ENCODE data around the gene EPHA4.

The EPHA4 gene

GRCh38 chr2:221447310-221447709 lies 124.8 kb downstream of the EPHA4 start:
- DNase-seq (ENCODE audit: low read depth in 2 of 2, low spot score in 1 of 2), result no peak

GRCh38 chr2:221446140-221446539 lies 126.0 kb downstream of the EPHA4 start:
- DNase-seq (ENCODE audit: low read depth in 2 of 2, low spot score in 1 of 2), result no peak

GRCh38 chr2:221444106-221444505 lies 128.0 kb downstream of the EPHA4 start:
- DNase-seq (ENCODE audit: low read depth in 2 of 2, low spot score in 1 of 2), result no peak

GRCh38 chr2:221443645-221444044 lies 128.5 kb downstream of the EPHA4 start:
- no peak for DNase-seq (ENCODE audit: low read depth in 2 of 2, low spot score in 1 of 2)

GRCh38 chr2:221442128-221442527 lies 130.0 kb downstream of the EPHA4 start:
- DNase-seq (ENCODE audit: low read depth in 2 of 2, low spot score in 1 of 2), result no peak

- DNase-seq (ENCODE audit: low read depth in 2 of 2, low spot score in 1 of 2), result no peak
Measured at GRCh38 chr2:221439761-221440479, 132.2 kb downstream of the EPHA4 start.

GRCh38 chr2:221437056-221437455 lies 135.0 kb downstream of the EPHA4 start:
- DNase-seq (ENCODE audit: low read depth in 2 of 2, low spot score in 1 of 2), result no peak

- no peak for DNase-seq (ENCODE audit: low read depth in 2 of 2, low spot score in 1 of 2)
Measured at GRCh38 chr2:221435171-221435570, 136.9 kb downstream of the EPHA4 start.

- DNase-seq (ENCODE audit: low read depth in 2 of 2, low spot score in 1 of 2), result no peak
Measured at GRCh38 chr2:221434142-221434541, 138.0 kb downstream of the EPHA4 start.

- DNase-seq (ENCODE audit: low read depth in 2 of 2, low spot score in 1 of 2), result no peak
Measured at GRCh38 chr2:221431477-221431876, 140.6 kb downstream of the EPHA4 start.

GRCh38 chr2:221429741-221430491 lies 142.2 kb downstream of the EPHA4 start:
- DNase-seq (ENCODE audit: low read depth in 2 of 2, low spot score in 1 of 2), result no peak

GRCh38 chr2:221428896-221429295 lies 143.2 kb downstream of the EPHA4 start:
- no peak for DNase-seq (ENCODE audit: low read depth in 2 of 2, low spot score in 1 of 2)

- DNase-seq (ENCODE audit: low read depth in 2 of 2, low spot score in 1 of 2), result no peak
Measured at GRCh38 chr2:221426929-221427328, 145.2 kb downstream of the EPHA4 start.

GRCh38 chr2:221425891-221426290 lies 146.2 kb downstream of the EPHA4 start:
- DNase-seq (ENCODE audit: low read depth in 2 of 2, low spot score in 1 of 2), result no peak

- no peak for DNase-seq (ENCODE audit: low read depth in 2 of 2, low spot score in 1 of 2)
Measured at GRCh38 chr2:221425353-221425752, 146.8 kb downstream of the EPHA4 start.

GRCh38 chr2:221423210-221423804 lies 148.8 kb downstream of the EPHA4 start:
- DNase-seq (ENCODE audit: low read depth in 2 of 2, low spot score in 1 of 2), result no peak

GRCh38 chr2:221422516-221423209 lies 149.4 kb downstream of the EPHA4 start:
- no peak for DNase-seq (ENCODE audit: low read depth in 2 of 2, low spot score in 1 of 2)

GRCh38 chr2:221420245-221420644 lies 151.9 kb downstream of the EPHA4 start:
- no peak for DNase-seq (ENCODE audit: low read depth in 2 of 2, low spot score in 1 of 2)

- DNase-seq (ENCODE audit: low read depth in 2 of 2, low spot score in 1 of 2), result no peak
Measured at GRCh38 chr2:221415789-221416188, 156.3 kb downstream of the EPHA4 start.

GRCh38 chr2:221412978-221413377 lies 159.1 kb downstream of the EPHA4 start:
- DNase-seq (ENCODE audit: low read depth in 2 of 2, low spot score in 1 of 2), result no peak

GRCh38 chr2:221410487-221410886 lies 161.6 kb downstream of the EPHA4 start:
- no peak for DNase-seq (ENCODE audit: low read depth in 2 of 2, low spot score in 1 of 2)

GRCh38 chr2:221407765-221408164 lies 164.3 kb downstream of the EPHA4 start:
- no peak for DNase-seq (ENCODE audit: low read depth in 2 of 2, low spot score in 1 of 2)

All from stimulated activated CD8-positive, alpha-beta memory T cell treated with anti-CD3 and anti-CD28 coated beads, Interleukin-4, amount 100 ng/mL, for 4 hours (primary cell).